ENCODE measurements around the gene MICALL2.

DNA sequence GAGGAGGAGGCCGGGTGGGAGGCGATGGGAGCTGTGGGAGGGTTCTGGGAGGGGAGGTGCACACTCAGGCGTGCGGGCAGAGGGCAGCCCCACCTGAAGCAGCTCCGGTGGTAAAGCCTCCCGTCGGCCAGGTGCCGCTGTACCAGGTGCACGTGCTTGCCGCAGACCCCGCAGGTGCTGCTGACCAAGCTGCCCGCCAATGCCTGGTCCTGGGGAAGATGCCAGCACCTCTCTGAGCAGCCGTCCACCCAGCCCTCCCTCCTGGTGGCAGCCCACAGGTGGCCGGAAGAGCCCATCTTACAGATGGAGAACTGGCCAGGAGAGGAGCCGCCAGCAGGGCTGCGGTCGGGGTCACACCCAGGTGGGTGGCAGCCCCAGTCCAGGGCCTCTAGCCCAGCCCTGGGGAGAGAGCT, 12.6 kb downstream of the MICALL2 start:
- TF ChIP-seq POLR2A (IDR thresholded peaks at IDR 0.05; ENCODE audit: low read length) (no peak), GATA1 (IDR thresholded peaks at IDR 0.05; ENCODE audit: low read depth, low read length) (no peak)
